ENCODE data around the gene HEPACAM.

Gene HEPACAM

GRCh38 chr11:124920356-124920755 lies 15.5 kb downstream of the HEPACAM start:
- FAIRE-seq, result no peak
- TF ChIP-seq CTCF (IDR thresholded peaks at IDR 0.05; ENCODE audit: insufficient read depth, missing control alignments), result no peak
- DNase-seq (ENCODE audit: insufficient read length, low spot score), result no peak

GRCh38 chr11:124919898-124920297 lies 15.9 kb downstream of the HEPACAM start:
- TF ChIP-seq CTCF (IDR thresholded peaks at IDR 0.05; ENCODE audit: insufficient read depth, missing control alignments), result no peak
- FAIRE-seq (no peak), DNase-seq (ENCODE audit: insufficient read length, low spot score) (no peak)

GRCh38 chr11:124918950-124919349 lies 16.9 kb downstream of the HEPACAM start, which contains the start of gene HEPN1:
TSS of gene HEPN1 (plus strand) at chr11:124919250.
- TF ChIP-seq CTCF (IDR thresholded peaks at IDR 0.05; ENCODE audit: insufficient read depth, missing control alignments), result no peak
- FAIRE-seq (no peak), DNase-seq (ENCODE audit: insufficient read length, low spot score) (no peak)

DNA sequence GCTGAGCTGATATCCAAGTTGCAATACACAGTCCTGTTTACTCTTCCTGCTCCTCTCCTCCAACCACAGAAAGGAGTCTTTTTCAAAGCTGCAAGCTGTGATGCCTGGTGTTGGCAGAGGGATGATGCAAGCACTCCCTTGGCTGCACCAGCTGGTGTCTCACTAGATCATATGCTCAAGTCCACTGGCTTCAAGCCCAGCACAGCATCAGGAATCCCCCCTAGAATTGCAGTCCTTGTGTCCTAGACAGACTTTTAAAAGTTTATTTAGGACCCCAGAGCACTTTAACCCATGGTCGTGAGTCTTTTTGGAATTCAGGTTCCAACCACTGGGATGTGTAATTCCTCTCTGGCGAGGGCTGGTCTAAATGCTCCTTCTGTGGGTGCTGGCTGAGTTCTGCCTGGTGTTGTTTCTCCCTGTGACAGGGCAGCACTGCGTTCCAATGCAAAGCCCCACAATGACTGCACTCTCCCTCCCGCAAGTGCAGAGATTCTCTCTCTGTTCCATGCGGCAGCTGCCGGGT lies 18.7 kb downstream of the HEPACAM start:
- TF ChIP-seq CTCF (IDR thresholded peaks at IDR 0.05; ENCODE audit: insufficient read depth, missing control alignments), result no peak
- no peak for FAIRE-seq
- DNase-seq (ENCODE audit: insufficient read length, low spot score), result no peak

DNA sequence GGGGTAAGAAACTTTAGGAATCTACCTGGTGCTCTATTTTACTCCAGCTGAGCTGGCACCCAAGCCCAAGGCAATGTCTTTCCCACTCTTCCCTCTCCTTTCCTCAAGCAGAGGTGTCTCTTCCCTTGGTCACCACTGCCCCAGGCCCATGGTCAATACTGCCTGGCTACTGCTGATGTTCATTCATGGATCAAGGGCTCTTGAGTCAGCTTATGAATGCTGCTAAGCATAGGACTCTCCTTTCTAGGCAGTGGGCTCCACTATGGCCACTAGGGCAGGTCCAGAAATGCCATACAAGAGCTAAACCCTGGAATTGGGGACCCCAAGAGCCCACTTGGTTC lies 19.5 kb downstream of the HEPACAM start:
- DNase-seq (ENCODE audit: insufficient read length, low spot score) (no peak), FAIRE-seq (no peak)

GRCh38 chr11:124915541-124916369 lies 20.1 kb downstream of the HEPACAM start:
- FAIRE-seq (no peak), DNase-seq (ENCODE audit: insufficient read length, low spot score) (no peak)
- no peak for TF ChIP-seq CTCF (IDR thresholded peaks at IDR 0.05; ENCODE audit: insufficient read depth, missing control alignments)

More for the DNA sequence above, 19.5 kb downstream of the HEPACAM start:
- no peak for TF ChIP-seq CTCF (IDR thresholded peaks at IDR 0.05; ENCODE audit: insufficient read depth, missing control alignments)

GRCh38 chr11:124902616-124903015 lies 33.2 kb downstream of the HEPACAM start:
- no peak for TF ChIP-seq CTCF (IDR thresholded peaks at IDR 0.05; ENCODE audit: insufficient read depth, missing control alignments)
- FAIRE-seq, result no peak
- no peak for DNase-seq (ENCODE audit: insufficient read length, low spot score)
